NCI-H1092 (cell line): ENCODE results near the gene PSMD3.

Experiments used
- DNase-seq: peaks from one replicate; lab custom pipeline; 2025; lab: John Stamatoyannopoulos, UW

Gene PSMD3

GRCh38 chr17:40022497-40022896 is 41.9 kb downstream of the PSMD3 start:
- DNase-seq, result no peak

DNA sequence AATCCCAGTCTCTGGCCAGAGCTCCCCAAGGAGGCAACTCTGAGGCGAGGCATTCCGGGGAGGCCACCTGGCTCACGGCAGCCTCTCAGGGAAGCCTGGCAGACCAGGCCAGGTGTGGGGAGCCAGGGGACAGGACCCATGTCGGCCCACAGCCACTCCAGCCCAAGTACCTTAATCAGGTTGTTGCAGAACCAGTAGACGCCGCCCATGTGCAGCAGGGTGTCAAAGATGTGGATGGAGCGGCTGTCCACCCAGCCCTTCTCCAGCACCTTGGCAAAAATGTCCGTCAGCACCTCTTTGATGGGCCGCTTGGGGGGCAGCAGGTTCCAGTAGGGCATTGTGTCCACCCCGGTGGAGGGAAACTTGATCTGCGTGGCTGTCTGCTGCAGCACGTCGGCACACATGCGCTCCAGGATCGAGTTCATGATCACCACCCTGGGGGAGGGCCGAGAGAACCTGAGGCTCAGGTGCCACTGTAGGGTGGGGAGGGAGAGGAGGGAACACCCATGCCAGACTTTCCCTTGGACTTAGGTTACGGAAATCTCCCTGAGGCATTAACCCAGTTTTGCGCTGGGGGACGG is 42.4 kb downstream of the PSMD3 start:
- peak; percentile 36 for DNase-seq

- DNase-seq, result peak; percentile 65
Measured at GRCh38 chr17:40023590-40024292, 43.1 kb downstream of the PSMD3 start.

GRCh38 chr17:40024901-40025300 is 44.3 kb downstream of the PSMD3 start:
- DNase-seq, result no peak

DNA sequence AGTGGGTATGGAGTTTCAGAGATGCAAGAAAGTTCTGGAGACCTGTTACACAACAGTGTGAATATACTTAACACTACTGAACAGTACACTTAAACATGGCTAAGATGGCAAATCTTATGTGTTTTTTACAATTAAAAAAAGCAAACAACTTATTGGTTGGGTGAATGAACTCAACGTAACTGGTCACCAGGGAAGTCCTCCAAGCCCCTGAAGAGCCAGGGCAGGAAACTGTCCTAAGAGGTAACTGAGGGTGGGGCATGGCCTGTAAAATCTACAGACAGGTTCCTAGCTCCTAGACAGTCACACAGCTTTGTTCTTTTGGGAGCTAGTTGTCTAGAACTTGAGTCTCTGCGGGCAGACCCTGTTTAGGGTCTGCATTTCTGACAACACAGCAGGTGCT is 45.0 kb downstream of the PSMD3 start:
- DNase-seq, result no peak

GRCh38 chr17:40025991-40026815 is 45.6 kb downstream of the PSMD3 start:
- DNase-seq, result peak; percentile 41

- DNase-seq, result peak; percentile 74
Measured at GRCh38 chr17:40026816-40027613, 46.4 kb downstream of the PSMD3 start.

- no peak for DNase-seq
Measured at GRCh38 chr17:40027614-40028012, 47.0 kb downstream of the PSMD3 start.

DNA sequence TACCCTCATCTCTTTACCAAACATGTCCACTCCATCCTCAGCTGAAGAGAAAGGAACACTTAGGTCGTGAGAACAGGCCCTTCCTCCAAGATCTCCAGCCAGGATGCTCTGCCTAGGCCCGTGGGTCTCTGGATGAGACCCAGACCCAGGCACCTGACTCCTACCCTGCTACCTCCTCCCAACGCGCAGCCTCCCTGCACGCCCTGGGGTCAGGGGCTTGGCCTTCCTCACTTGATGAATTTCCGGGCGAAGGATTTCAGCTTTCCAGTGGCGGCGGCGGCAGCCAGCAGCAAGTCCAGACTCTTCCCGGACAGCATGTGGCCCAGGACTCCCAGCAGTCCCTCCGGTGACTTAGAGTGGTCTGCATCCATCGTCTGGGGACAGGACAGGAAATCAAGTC is 48.0 kb downstream of the PSMD3 start:
- DNase-seq, result no peak

GRCh38 chr17:40031706-40032105 is 51.1 kb downstream of the PSMD3 start:
- no peak for DNase-seq

DNA sequence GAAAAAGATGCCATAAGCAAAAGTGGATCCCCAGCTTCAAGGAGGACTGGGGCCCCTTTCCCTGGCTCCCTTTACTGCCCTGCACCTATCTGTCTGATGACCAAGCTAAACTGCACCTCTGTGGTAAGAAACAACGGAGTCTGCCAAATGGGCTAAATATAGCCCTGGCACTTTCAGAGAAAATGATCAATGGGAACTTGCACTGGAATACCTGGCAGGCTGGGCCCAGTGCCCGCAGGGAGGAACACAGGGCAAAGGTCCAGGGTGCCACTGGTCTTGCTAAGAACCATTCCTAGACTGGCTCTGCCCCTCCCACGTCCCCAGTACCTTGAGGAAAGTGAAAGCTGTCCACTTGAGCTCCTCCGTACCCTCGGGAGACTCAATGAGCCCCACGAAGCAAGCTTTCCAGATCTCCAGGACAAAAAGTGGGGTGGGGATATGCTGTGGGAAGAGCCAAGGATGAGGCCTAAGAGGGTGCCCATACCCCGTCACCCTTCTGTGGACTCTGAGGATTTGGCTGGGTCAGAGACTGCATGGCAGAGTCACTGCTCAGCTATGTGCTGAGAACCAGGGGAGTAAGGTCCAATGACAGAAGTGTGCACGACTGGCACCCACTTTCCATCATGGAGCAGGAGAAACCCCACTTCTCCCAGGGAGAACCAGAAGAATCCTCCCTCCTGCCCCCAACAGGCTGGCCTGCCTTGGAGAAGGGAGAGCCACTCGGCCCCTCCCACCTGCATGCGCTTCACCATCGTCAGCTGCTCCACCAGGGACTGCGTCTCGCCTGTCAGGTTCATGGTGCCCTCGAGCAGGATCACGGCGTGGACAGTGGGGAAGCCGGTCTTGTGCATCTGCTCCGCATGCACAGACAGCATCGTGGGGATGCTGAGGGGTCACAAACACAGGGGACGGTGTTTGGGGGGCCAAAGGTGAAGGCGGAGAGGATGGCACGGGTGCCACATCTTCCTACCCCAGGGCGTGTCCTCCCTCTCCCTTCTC is 52.0 kb downstream of the PSMD3 start:
- DNase-seq, result no peak

DNA sequence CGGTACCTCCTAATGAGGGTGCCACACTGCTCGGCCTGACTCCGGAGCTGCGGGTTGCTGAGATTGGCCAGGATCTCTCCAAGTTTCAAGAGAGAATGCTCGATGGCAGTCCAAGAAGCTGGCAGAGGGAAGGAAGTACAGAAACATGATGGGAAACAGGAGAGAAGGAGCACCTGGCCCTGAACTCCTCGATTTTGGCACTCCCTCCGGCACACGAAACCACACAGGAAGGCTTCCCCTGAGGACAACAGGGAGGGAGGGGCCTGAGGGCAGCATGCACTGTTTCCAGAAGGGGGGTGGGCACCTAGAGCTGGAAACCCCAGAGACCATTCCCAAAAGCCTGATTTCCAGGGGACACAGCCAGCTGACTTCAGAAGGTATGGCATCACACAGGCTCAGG is 52.7 kb downstream of the PSMD3 start:
- DNase-seq, result no peak

DNA sequence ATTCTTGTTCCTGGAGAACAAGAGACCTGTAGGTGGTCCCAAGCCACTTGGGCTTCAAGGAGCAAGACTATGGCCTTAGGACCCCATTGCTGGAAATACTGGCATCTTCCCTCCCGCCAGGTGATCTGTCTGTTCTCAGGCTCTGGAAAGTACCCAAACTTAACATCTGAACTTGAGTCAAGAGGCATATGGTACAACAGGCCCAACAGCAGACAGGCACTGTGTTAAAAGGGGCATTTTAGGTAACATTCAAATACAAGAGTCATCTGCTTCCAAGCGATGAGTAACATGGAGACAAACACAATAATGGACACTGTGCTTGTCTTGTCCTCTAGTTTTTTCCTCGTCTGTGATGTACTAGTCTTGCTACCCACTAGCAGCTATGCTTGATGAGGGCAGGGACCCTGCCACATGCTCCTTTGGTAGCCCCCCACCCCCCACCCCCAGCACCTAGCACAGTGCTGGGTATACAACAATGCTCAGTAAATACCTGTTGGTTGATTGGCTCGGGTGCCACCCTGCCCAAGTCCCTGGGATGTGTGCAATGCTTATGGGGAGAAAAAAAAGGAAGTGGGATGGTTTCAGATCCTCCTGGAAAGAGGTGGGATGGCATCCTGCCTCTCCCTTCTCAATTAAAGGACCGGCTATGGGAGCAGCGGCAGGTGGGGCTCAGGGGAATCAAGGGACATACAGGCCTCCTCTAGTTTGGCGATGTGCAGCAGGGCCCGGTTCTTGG is 54.0 kb downstream of the PSMD3 start:
- no peak for DNase-seq

DNA sequence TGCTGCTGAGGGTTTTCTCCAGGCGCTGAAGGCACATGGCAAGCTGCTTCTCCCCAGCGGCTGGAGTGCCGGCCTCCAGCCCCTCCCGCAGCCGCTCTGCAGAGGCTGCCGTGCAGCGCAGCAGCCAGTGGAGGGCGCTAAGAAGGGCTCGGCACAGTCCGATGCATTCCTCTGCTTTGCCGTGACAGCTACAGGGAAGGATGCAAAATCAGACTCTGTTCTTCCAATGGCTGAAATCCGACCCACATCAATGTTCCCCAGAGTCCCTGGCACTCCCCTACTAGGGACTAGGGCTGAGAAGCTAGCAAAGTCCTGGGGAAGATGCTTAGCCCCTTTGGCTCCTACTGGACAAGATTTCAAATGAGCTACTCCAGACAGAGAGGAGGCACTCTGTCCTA is 54.6 kb downstream of the PSMD3 start:
- no peak for DNase-seq

- no peak for DNase-seq
Measured at GRCh38 chr17:40038882-40039513, 58.4 kb downstream of the PSMD3 start.

GRCh38 chr17:40041196-40041595 is 60.6 kb downstream of the PSMD3 start:
- DNase-seq, result no peak
